Neural cell (in vitro differentiated cells): Measurements from ENCODE around the gene PCNX2. TPM values are rescaled to one million over a fixed set of nuclear protein-coding genes. Genes with fewer than 3 reads are reported as not detected.

Source experiments
- H2AFZ ChIP-seq: fragments of 200-600, 300-800 bp; sonication (generic), shearing (Covaris generic); 2 replicates; pipeline ENCODE4 v1.6.0; 2014; ENCODE audit warnings: low read depth, mild to moderate bottlenecking, antibody characterized with exemption, low read length, moderate library complexity
- H3F3A ChIP-seq: fragments of 200-600 bp; shearing (Covaris generic); 2 replicates; pipeline ENCODE4 v1.6.1; 2016; ENCODE audit warnings: mild to moderate bottlenecking, moderate library complexity, mixed read lengths, antibody characterized with exemption, low read length; ENCODE audit not compliant: insufficient read depth, poor library complexity, severe bottlenecking
- H3K27ac ChIP-seq: fragments of 200-600, 300-800 bp; sonication (generic), shearing (Covaris generic); 2 replicates; pipeline ENCODE4 v1.5.1; 2014; ENCODE audit warnings: mild to moderate bottlenecking, low read length, moderate library complexity
- H3K27me3 ChIP-seq: fragments of 300-800, 200-600 bp; sonication (generic), shearing (Covaris generic); 2 replicates; pipeline ENCODE4 v1.6.0; 2014; ENCODE audit warnings: mild to moderate bottlenecking, low read depth, low read length, moderate library complexity; ENCODE audit not compliant: insufficient read depth
- H3K36me3 ChIP-seq: fragments of 300-800, 200-600 bp; sonication (generic), shearing (Covaris generic); 2 replicates; pipeline ENCODE4 v1.5.1; 2014; ENCODE audit warnings: mild to moderate bottlenecking, antibody characterized with exemption, low read length, moderate library complexity; ENCODE audit not compliant: insufficient read depth
- H3K4me2 ChIP-seq: fragments of 300-800, 200-600 bp; sonication (generic), shearing (Covaris generic); 2 replicates; pipeline ENCODE4 v1.6.0; 2014; ENCODE audit warnings: mild to moderate bottlenecking, low read length
- H3K4me3 ChIP-seq: fragments of 300-800, 200-600 bp; sonication (generic), shearing (Covaris generic); 2 replicates; pipeline ENCODE4 v1.5.1; 2014; ENCODE audit warnings: mild to moderate bottlenecking, low read length, moderate library complexity
- H3K79me2 ChIP-seq: fragments of 200-600 bp; shearing (Covaris generic); replicated peaks from 2 replicates; pipeline ENCODE4 v1.6.0; 2014; ENCODE audit warnings: mild to moderate bottlenecking, low read length, moderate library complexity; ENCODE audit not compliant: insufficient read depth
- H3K9ac ChIP-seq: fragments of 300-800, 200-600 bp; sonication (generic), shearing (Covaris generic); 2 replicates; pipeline ENCODE4 v1.6.1; 2016; ENCODE audit warnings: mild to moderate bottlenecking, low read length, mixed read lengths
- H3K9me2 ChIP-seq: fragments of 200-600 bp; shearing (Covaris generic); 2 replicates; pipeline ENCODE4 v1.6.1; 2016; ENCODE audit warnings: mild to moderate bottlenecking, low read length, mixed read lengths; ENCODE audit not compliant: insufficient read depth
- H3K9me3 ChIP-seq: fragments of 200-600, 300-800 bp; sonication (generic), shearing (Covaris generic); 2 replicates; pipeline ENCODE4 v1.6.1; 2016; ENCODE audit warnings: mild to moderate bottlenecking, mixed run types, low read length, moderate library complexity, mixed read lengths
- H4K20me1 ChIP-seq: fragments of 200-600 bp; shearing (Covaris generic); 2 replicates; pipeline ENCODE4 v1.6.1; 2016; ENCODE audit warnings: mild to moderate bottlenecking, mixed run types; ENCODE audit not compliant: insufficient read depth
- EP300 ChIP-seq: fragments of 450-650 bp; conservative IDR thresholded peaks from 2 replicates; pipeline ENCODE4 v1.6.1; 2014; ENCODE audit warnings: antibody characterized with exemption, mild to moderate bottlenecking, moderate library complexity; ENCODE audit not compliant: poor library complexity, severe bottlenecking
- EZH2 ChIP-seq: fragments of 200-600, 300-800 bp; shearing (Covaris generic), sonication (generic); IDR thresholded peaks from 2 replicates; pipeline ENCODE4 v1.6.1; 2014; ENCODE audit warnings: antibody characterized with exemption, low read length, borderline replicate concordance, mild to moderate bottlenecking; ENCODE audit not compliant: insufficient read depth, poor library complexity, severe bottlenecking
- MXI1 ChIP-seq: fragments of 450-650 bp; conservative IDR thresholded peaks from 2 replicates; pipeline ENCODE4 v1.6.1; 2014; ENCODE audit warnings: antibody characterized with exemption, mild to moderate bottlenecking; ENCODE audit not compliant: poor library complexity, severe bottlenecking
- POLR2AphosphoS5 ChIP-seq: IDR thresholded peaks from 2 replicates; pipeline ENCODE4 v1.6.1; 2012
- RAD21 ChIP-seq: fragments of 450-650 bp; conservative IDR thresholded peaks from 2 replicates; pipeline ENCODE4 v1.6.1; 2014; ENCODE audit warnings: antibody characterized with exemption, mild to moderate bottlenecking, moderate library complexity
- SMC3 ChIP-seq: fragments of 450-650 bp; conservative IDR thresholded peaks from 2 replicates; pipeline ENCODE4 v1.6.1; 2014; ENCODE audit warnings: antibody characterized with exemption, mild to moderate bottlenecking, moderate library complexity; ENCODE audit not compliant: poor library complexity
- TAF1 ChIP-seq: IDR thresholded peaks from 2 replicates; pipeline ENCODE4 v1.6.1; 2012; ENCODE audit warnings: low read depth
- polyA plus RNA-seq: library from polyadenylated mRNA; depleted of rRNA; stranded (reverse); fragments of >200 nt; gene quantifications from 2 replicates; pipeline ENCODE4 v1.2.3, GENCODE V29; 2014
- TF ChIP-seq, protein P1 (sequence below): IDR thresholded peaks from 2 replicates; pipeline ENCODE4 v1.6.1; 2012; ENCODE audit warnings: borderline replicate concordance
- TF ChIP-seq, protein P2 (sequence below): fragments of 450-650 bp; IDR thresholded peaks from 2 replicates; pipeline ENCODE4 v1.5.1; 2014; ENCODE audit warnings: antibody characterized with exemption, mild to moderate bottlenecking, moderate library complexity; ENCODE audit not compliant: poor library complexity, severe bottlenecking

Gene PCNX2
- polyA plus RNA-seq, 1 donor from 2014 or later: 17.2 TPM

DNA sequence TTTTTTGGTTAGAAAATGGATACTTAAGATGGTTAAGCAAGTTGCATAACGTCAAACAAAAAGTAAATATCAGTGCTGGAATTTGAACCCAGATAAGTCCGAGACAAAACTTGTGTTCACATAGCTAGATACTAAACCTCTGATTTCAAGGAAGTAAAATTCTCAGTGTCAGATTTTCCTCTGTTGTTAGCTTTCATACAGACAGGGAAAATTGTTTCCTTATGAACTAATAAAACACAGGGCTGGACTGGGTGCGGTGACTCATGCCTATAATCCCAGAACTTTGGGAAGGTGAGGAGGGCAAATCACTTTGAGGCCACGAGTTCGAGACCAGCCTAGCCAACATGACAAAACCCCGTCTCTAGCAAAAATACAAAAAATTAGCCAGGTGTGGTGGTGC, 51.3 kb downstream of the PCNX2 start:
- H3K9ac ChIP-seq: no peak overlapping the region
- no peaks in the 10 kb centered on the region for H4K20me1 ChIP-seq
- H3K4me3 ChIP-seq: no peak overlapping the region
- no peaks in the 10 kb centered on the region for H3K9me2 ChIP-seq
- H3K9me3 ChIP-seq: no peaks in the 10 kb centered on the region
- no peaks in the 10 kb centered on the region for H3K27me3 ChIP-seq
- no peak overlapping the region for H3K27ac ChIP-seq
- no peaks in the 10 kb centered on the region for H3F3A ChIP-seq
- H3K4me2 ChIP-seq: no peak overlapping the region
- H3K79me2 ChIP-seq: no peaks in the 10 kb centered on the region
- TF ChIP-seq, protein P1, sequence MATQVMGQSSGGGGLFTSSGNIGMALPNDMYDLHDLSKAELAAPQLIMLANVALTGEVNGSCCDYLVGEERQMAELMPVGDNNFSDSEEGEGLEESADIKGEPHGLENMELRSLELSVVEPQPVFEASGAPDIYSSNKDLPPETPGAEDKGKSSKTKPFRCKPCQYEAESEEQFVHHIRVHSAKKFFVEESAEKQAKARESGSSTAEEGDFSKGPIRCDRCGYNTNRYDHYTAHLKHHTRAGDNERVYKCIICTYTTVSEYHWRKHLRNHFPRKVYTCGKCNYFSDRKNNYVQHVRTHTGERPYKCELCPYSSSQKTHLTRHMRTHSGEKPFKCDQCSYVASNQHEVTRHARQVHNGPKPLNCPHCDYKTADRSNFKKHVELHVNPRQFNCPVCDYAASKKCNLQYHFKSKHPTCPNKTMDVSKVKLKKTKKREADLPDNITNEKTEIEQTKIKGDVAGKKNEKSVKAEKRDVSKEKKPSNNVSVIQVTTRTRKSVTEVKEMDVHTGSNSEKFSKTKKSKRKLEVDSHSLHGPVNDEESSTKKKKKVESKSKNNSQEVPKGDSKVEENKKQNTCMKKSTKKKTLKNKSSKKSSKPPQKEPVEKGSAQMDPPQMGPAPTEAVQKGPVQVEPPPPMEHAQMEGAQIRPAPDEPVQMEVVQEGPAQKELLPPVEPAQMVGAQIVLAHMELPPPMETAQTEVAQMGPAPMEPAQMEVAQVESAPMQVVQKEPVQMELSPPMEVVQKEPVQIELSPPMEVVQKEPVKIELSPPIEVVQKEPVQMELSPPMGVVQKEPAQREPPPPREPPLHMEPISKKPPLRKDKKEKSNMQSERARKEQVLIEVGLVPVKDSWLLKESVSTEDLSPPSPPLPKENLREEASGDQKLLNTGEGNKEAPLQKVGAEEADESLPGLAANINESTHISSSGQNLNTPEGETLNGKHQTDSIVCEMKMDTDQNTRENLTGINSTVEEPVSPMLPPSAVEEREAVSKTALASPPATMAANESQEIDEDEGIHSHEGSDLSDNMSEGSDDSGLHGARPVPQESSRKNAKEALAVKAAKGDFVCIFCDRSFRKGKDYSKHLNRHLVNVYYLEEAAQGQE: no peak
- no peak for TF ChIP-seq SMC3
- TF ChIP-seq RAD21: no peak
- TF ChIP-seq EZH2: no peak
- no peak for TF ChIP-seq MXI1
- no peak for TF ChIP-seq EP300
- TF ChIP-seq, protein P2, sequence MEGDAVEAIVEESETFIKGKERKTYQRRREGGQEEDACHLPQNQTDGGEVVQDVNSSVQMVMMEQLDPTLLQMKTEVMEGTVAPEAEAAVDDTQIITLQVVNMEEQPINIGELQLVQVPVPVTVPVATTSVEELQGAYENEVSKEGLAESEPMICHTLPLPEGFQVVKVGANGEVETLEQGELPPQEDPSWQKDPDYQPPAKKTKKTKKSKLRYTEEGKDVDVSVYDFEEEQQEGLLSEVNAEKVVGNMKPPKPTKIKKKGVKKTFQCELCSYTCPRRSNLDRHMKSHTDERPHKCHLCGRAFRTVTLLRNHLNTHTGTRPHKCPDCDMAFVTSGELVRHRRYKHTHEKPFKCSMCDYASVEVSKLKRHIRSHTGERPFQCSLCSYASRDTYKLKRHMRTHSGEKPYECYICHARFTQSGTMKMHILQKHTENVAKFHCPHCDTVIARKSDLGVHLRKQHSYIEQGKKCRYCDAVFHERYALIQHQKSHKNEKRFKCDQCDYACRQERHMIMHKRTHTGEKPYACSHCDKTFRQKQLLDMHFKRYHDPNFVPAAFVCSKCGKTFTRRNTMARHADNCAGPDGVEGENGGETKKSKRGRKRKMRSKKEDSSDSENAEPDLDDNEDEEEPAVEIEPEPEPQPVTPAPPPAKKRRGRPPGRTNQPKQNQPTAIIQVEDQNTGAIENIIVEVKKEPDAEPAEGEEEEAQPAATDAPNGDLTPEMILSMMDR: no peak
- TF ChIP-seq POLR2AphosphoS5: no peak
- no peak for TF ChIP-seq TAF1
- H3K36me3 ChIP-seq: no peaks in the 10 kb centered on the region
- H2AFZ ChIP-seq: no peak overlapping the region

DNA sequence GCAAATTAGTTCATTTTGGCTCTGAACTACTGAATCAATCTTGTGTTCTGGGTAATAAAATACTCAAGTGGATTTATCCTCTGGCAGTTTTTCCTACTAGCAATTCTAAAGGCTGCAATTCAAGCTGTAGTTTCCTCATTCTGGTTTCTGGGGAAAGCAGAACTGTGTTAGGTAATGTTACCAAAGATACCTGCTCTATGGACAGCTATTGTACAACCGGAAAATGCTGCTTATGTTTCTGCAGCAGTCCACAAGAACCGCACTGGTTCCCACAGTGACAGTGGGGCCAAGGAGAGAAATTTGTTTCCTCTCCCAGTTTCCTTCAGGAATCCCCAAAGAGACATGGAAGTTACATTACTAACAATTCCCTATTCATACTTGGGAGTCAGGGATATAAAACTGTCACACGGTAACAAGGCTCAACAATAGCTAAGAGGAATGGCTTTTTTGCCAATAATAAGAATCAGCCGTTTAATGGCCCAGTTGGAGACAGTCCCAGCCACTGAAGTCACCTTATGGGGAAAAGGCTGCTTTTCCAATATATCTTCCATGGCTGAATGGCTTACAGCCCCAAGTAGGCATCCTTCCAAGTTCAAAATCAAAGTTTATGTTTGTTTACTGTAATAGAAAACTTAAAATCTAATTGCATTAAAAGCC, 52.6 kb downstream of the PCNX2 start:
- Histone ChIP-seq H3K79me2 (no peaks in the 10 kb centered on the region), H2AFZ (no peak overlapping the region), H3K27ac (no peak overlapping the region), H3K9me2 (no peaks in the 10 kb centered on the region), H3K9ac (no peak overlapping the region), H3K36me3 (no peaks in the 10 kb centered on the region), H3K27me3 (no peaks in the 10 kb centered on the region), H3K4me2 (no peak overlapping the region), H3K9me3 (no peaks in the 10 kb centered on the region), H4K20me1 (no peaks in the 10 kb centered on the region), H3K4me3 (no peak overlapping the region), H3F3A (no peaks in the 10 kb centered on the region)
- TF ChIP-seq EP300: no peak
- TF ChIP-seq RAD21: no peak
- no peak for TF ChIP-seq TAF1
- no peak for TF ChIP-seq MXI1
- TF ChIP-seq, protein P1: no peak
- no peak for TF ChIP-seq POLR2AphosphoS5
